ENCODE results near the gene LGALS1.
"Not testable (repeated sequence)": the region's sequence is repeated elsewhere in the genome, so short reads cannot be mapped to it uniquely, and the experiment has no call there.

LGALS1 gene

DNA sequence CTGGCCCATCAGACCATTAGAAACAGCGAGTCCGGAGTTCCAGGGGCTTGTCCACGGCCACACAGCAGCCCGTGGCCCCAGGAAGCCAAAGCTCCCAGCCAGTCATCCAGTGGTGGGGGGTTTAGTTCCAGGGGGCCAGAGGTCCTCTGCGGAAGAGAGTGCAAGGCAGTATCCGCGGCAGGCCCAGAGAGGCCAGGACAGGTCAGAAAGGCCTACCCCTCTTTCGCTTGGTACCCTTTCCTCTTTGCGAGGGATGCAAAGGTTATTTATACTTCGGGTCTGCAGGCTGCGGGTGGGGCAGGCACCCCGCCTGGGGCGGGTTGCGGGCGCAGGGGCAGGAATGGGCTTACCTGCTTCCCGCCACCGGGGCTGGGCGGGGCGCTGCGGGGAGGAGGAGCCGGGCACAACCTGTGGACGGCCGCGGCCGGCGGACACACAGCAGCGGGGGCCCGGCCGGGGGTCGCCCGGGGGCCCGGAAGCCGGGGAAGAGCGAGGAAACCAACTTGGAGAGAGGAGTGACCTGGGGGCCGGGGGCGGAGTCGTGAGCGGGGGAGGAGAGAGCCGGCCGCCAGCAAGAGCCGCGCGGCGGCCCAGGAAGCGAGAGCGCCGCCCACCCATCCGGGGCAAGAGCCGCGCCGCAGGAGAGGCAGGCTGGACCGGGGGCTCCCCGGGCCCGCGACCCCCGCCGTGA is 36.2 kb upstream of the LGALS1 start, which contains the start of gene SH3BP1:
Gene SH3BP1, plus strand, starts transcription at position 600 of the 691 bp plus-strand sequence. CDS start 119 bp downstream, outside the sequence.
- DNase-seq (ENCODE audit: low read depth in 2 of 2) = peak in 1 of 2 donors; percentile 49

DNA sequence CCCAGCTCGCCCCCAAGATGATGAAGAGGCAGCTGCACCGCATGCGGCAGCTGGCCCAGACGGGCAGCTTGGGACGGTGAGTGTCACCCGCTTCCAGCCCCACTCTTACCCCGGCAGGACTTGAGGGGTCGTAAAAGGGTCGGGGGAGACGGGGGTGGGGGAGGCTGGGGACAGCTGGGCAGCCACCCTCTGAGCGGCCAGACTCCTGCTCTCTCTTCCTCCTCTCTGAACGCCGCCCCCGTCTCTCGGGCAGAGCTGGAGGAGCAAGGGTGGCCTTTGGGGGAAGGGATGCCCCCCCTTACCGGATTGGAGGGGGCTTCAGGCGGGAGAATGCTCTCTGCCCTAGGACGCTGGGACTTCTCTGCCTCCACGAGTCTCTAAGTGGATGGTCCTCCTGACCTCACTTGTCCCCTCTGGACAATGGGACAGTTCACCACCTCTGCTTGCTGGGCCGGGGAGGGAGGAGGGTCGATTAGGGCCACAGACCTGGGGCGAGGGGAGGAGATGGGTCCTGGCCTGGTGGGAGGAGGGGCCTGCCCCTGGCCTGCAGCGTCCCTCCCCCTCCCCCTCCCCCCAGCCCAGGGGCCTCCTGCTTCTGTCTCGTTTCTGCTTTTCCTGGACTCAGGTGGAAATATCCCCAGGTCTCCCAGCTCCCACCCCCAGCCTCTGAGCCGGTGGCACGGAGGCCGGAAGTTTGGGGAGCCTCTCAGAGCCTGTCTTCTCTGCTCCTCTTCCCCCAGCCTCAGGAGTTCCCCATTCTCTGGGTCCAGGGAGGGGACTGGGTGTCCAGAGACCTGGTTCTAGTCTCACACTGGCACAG is 35.5 kb upstream of the LGALS1 start:
- no peak for DNase-seq (ENCODE audit: low read depth in 2 of 2)

DNA sequence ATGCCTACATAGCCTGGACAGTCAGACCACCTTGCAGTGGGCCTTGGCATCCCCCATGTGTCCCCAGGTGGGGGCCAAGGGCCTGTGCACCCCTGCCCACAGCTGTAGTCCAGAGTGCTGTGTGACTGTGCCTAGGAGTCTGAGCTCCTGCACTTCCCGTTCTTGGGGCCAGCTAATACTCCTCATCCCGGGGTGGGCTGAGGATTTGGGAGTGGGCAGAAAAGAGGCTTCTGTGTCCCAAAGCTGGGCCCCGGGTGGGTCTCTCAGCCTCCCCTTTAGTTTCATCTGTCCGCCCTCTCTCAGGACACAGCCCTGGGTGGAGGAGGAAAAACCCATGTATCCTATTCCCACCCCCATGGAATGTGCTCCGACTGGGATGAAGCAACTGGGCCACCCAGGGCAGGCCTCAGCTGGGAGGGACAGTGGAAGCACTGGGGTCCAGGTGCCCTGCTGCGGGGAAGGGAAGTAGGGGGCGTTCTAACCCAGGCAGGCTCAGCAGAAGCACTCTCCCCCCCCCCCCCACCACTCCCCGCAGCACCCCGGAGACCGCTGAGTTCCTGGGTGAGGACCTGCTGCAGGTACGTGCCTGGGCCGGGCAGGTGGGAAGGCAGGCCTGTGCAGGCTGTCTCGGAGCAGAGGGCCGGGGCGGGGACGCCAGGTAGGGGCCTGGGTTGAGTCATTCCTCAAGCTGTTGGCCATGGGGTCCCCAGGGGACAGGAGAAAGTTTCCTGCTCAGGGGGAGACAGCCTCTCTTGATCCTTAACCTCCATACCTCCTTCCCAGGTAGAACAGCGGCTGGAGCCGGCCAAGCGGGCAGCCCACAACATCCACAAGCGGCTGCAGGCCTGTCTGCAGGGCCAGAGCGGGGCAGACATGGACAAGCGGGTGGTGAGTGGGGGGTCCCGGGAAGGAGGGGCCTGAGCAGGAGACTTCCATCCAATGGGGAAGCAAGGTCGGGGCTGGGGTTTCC is 34.6 kb upstream of the LGALS1 start:
- DNase-seq (ENCODE audit: low read depth in 2 of 2) = no peak

DNA sequence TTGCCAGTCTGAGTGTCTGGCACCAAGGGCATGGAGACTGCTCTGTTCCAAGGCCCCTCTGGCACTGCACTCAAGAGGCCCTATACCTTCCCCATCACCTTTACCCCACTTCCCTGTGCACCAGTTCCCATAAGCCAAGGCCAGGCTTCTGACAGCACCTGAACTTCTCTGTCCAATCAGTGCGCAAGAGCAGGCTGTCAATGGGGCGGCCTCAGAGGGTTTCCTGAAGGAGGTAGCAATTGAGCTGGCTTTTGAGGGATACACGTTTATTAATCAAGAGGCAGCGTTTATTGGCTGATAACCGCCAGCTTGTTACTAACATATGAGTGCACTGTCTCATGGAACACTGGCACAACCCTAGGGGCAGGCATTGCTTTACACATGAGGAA is 33.9 kb upstream of the LGALS1 start:
- no peak for DNase-seq (ENCODE audit: low read depth in 2 of 2)

DNA sequence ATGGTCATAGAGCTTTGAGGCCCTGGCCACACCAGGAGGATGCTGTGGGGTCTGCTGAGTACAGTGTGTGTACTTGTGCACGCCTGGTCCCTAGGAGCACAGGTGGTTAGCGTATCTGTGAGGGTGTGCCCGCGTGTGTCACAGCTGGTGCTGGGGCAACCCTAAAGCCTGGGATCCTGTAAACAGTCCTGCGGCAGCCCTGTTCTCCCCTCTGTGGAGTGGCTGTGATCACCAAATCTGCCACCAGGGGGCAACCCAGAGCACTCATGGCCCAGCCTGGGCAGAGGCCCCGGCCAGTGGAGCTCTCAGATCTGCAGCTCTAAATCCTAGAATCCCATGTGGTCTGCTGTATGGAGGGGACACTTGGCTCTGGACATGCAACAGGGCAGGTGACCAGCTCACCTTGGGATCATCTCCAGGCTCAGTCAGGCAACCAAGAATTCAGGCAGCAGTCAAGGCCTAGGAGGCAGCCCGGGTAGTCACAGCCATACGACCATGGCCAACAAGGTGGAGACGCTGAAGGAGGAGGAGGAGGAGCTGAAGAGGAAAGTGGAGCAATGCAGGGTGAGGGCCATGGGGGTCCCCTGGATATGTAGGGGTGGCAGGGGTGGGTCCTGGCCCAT is 32.1 kb upstream of the LGALS1 start:
- peak; percentile 83 to 91 for DNase-seq (ENCODE audit: low read depth in 2 of 2)

DNA sequence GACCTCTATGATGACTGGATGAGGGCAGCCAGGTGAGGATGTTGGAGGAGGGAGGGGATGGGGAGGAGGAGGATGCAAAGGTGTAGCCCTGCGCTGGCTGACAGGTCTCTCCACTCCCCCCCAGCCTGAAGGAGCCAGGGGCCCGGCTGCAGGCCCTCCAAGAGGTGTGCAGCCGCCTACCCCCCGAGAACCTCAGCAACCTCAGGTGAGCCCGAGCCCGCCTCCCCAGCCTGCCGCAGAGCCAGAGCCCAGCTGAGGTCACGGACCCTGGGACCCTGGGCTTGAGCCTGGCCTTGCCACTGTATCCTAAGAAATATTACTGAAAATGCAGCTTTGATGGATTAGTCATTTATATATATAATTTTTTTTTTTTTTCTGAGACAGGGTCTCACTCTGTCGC is 28.1 kb upstream of the LGALS1 start:
- no peak for DNase-seq (ENCODE audit: low read depth in 2 of 2)

DNA sequence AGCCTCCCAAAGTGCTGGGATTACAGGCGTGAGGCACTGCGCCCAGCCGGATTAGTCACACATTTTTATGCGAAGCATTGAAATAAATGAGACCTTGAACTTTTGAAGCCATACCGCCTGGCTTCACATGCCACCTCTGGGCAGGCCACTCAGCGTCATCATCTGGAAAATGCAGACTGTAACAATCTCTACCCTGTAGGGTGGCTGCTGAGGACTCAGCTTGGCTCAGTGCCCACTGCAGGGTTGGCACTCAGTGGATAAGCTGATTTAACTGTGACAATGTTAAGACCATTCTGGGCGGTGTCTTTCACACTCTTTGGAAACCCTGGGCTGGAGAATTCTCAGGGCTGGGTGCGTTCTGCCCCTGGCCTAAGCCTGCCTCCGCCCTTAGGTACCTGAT is 27.5 kb upstream of the LGALS1 start:
- no peak for DNase-seq (ENCODE audit: low read depth in 2 of 2)

DNA sequence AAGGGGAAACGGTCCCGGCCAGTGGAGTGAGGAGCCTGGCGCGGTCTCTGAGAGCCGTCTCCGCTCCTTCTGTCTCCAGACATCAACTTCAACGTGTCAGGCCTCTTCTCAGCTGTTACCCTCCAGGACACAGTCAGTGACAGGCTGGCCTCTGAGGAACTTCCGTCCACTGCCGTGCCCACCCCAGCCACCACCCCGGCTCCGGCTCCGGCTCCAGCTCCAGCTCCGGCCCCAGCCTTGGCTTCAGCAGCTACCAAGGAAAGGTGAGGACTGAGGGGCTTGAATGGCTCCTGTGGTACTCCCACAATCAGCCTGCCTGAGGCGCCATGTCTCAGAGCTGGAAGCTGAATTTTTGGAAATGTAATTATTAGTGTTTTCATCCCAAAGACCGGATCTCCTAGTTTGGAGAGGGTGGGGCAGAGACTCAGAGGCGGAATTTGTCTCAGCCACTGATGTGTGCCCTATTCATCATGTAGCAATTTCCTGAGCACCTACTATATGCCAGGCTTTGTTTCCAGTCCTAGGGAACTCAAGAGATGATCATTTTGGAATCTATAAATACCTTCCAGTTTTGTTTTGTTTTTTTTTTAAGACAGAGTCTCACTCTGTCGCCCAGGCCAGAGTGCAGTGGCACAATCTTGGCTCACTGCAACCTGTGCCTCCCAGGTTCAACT is 24.8 kb upstream of the LGALS1 start:
- DNase-seq (ENCODE audit: low read depth in 2 of 2) = no peak

DNA sequence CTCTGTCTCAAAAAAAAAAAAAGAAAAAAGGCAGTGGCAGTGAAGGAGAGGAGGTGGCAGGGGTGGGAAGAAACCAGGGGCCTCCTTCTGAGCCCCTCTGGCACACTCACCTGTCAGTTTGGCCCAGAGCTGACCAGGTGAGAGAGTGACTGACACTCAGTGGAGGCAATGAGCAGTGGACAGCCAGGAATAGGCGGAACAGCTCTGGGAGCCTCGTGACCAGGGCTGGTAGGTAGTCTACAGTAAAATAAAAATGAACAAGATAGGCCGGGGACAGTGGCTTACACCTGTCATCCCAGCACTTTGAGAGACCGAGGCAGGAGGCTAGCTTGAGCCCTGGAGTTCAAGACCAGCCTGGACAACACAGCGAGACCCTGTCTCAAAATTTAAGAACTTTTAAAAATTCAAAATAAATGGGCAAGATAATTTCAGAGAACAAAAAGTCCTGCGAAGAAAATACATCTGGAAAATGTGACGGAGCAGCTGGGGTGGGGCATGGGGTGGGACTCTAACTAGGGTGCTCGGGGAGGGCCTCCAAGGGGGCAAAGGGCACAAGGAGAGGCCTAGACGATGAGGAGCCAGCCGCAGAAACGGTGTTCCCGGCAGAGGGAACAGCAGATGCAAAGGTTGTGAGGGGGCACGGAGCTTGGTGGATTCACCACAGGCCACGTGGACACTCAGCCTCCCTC is 20.7 kb upstream of the LGALS1 start:
- DNase-seq (ENCODE audit: low read depth in 2 of 2) = no peak

DNA sequence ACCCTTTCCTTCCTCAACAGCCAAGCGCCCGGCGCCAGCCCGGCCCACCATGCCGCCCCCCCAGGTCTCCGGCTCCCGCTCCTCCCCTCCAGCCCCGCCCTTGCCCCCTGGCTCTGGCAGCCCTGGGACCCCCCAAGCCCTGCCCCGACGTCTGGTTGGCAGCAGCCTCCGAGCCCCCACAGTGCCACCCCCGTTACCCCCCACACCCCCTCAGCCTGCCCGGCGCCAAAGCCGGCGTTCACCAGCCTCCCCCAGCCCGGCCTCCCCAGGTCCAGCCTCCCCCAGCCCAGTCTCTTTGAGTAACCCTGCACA is 20.2 kb upstream of the LGALS1 start:
- DNase-seq (ENCODE audit: low read depth in 2 of 2) = no peak

DNA sequence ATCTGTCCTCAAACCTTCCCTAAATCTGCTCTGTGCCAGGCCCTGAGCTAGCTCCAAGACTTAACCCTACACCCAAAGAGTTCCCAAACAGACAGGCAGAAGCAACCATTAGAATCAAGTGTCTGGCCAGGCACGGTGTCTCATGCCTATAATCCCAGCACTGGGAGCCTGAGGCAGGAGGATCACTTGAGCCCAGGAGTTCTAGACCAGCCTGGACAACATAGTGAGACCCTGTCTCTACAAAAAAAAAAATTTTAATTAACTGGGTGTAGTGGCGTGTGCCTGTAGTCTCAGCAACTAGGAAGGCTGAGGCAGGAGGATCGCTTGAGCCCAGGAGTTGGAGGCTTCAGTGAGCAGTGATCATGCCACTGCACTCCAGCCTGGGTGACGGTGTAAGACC is 18.9 kb upstream of the LGALS1 start:
- DNase-seq (ENCODE audit: low read depth in 2 of 2) = not testable (repeated sequence)

DNA sequence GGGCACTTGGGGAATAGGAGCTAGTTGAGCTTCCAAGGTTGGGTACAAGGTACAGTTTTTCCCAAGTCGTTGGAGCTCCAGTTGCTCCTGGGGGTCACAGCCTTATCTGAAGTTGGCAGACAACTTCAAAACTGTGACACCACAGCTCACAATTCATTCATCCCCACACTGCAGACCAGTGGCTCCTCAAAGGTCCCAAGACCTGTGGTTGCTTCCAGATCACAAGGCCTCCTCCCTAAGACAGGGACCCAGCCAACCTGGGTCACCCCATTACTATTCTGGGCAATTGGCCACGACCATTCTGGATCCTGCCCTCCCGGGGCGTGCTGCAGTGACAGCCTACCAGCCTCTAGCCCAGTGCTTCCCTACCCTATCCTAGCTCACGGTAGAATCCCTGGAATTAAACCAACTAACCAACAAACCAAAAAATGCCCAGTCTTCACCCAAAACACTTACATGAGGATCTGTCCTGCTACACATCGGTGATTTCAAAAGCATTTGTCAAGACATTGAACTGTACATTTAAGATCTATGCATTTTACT is 17.8 kb upstream of the LGALS1 start:
- no peak for DNase-seq (ENCODE audit: low read depth in 2 of 2)

DNA sequence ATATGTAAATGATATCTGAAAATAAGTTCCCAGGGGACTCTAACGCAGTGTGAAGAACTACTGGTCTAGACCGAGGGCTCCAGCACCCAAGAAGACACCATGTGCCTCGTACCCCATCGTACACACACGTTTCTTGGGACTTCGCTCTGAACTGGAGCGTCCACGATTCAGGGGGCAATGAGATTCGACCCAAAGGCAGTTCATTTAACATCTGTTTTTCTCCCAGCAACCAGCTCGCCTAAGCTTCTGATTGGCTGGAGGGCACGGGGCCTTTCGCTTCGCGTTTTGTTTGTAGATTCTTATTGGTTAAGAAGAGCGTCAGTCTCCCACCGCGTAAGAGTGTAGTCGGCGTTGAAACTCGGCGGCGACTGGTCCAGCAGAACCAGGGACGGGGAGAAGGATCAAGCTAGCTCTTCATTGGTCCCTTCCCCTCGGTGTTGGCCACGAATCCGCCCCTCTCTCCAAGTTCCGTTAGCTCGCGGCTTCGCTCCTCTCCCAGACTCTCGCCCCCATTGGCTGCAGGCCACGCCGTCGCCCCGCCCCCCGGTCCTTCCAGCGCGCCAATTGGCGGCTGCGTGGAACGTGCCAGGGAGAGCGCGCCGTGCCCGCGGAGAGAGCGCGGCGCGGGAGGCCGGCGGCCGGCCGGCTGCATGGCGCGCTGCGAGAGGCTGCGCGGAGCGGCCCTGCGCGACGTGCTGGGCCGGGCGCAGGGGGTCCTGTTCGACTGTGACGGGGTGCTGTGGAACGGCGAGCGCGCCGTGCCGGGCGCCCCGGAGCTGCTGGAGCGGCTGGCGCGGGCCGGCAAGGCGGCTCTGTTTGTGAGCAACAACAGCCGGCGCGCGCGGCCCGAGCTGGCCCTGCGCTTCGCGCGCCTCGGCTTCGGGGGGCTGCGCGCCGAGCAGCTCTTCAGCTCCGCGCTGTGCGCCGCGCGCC is 17.0 kb upstream of the LGALS1 start, which contains the start of gene PDXP:
Gene PDXP, plus strand, starts transcription at position 591 of the 933 bp plus-strand sequence. Its CDS starts 60 bp downstream, at position 651.
- DNase-seq (ENCODE audit: low read depth in 2 of 2) = peak; percentile 98

DNA sequence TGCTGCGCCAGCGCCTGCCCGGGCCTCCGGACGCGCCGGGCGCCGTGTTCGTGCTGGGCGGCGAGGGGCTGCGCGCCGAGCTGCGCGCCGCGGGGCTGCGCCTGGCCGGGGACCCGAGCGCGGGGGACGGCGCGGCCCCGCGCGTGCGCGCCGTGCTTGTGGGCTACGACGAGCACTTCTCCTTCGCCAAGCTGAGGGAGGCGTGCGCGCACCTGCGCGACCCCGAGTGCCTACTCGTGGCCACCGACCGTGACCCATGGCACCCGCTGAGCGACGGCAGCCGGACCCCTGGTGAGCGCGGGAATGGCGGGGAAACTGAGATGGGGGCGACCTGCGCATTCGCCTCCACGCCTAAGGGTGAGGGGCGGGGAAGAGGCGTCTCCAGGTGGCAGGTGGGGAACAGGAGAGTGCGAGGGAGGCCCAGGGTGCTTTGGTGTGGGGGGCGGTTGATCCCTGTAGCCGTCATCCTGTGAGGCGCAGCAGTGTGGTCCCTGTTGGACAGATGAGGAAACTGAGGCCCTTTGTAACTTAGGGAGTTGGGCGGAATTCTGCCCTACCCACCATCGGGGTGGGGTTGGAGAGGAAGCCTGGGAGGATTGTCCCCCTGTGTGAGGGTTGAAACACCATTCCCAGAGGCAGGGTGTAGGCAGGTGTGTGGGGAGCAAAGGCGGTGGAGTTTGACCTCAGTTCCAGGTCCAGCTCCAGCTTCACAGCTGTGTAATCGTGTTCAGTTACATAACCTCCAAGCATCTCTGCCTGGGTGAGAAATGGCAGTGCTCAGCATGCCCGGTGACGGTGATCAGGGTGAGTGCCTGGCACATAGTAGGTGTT is 16.2 kb upstream of the LGALS1 start:
- no peak for DNase-seq (ENCODE audit: low read depth in 2 of 2)

DNA sequence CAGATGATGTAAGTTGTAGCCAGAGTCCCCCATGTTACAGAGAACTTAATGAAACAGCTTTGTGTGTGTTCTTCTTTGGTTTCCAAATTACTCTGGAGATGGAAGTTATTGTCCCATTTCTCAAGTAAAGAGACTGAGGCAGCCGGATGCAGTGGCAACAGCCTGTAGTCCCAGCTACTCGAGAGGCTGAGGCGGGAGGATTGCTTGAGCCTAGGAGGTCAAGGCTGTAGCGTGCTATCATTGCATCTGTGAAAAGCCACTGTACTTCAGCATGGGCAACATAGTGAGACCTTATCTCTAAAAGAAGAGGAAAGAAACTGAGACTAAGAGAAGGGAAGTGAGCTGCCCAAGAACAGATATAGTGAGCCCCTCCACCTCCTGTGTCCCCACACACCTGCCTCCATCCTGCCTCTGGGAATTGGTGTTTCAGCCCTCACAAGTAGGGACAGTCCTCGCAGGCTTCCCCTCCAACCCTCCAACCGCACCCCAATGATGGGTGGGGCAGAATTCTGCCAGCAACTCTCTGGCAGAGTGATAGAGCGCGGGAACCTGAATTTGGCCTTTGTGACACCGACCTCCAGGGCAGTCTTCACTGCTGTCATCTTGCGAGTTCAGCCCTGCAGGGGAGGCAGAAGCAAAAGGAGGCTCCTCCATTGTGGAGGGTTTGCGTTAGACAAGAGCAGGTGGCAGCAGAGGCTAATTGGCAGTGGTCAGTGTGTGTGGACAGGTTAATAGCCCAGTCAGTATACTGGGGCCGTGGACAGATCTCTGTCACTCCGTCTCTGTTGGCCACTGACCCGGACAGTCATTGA is 15.3 kb upstream of the LGALS1 start:
- DNase-seq (ENCODE audit: low read depth in 2 of 2) = no peak

DNA sequence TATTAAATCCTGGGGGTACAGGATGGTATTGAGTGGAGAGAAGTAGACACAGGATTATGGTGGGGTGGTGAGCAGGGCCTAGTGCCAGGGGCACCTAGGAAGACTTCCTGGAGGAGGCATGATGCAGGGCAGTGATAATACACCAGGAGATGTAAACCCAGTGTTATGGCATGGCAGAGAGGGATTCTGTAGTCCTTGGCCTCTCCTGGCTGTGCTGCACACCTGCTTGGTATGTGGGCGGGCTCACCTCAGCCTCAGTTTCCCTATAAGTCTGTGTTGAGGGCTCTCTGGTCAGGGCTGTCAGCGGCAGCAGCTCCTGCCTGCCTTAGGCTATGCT is 14.8 kb upstream of the LGALS1 start:
- no peak for DNase-seq (ENCODE audit: low read depth in 2 of 2)

DNA sequence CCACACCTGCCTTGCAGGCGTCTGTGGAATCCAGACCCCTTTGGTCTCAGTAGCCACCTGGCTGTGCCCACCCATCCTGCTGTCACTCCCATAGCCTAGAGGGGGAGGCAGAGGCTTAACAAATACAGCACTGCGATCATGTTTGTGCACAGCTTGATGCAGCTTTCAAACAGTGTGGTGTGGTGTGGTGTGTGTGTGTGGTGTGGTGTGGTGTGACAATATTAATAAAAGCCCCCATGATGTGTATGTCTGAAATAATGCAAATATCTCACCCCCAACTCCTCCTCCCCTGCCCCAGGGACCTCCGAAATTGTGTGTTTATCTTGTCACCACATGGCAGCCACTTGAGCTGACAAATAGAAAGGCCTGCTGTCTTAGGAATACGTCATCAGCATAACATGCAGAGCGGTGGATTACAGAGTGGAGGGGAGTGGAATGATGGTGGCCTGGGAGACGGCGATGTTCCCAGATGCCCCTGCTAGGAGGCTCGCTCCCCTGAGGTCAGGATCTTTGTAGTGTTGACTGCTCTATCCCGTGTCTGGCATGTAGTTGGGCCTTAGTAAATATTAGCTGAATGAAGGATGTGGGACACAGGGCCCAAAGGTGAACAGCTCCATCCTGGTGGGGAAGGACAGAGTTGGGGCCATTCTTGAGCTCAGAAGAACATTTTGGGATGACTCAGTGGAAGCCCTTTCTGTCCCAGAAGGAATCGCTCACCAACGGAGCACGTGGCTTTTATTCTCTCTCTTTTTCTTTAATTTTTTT is 14.1 kb upstream of the LGALS1 start:
- DNase-seq (ENCODE audit: low read depth in 2 of 2) = no peak

Measured in activated CD4-positive, alpha-beta T cell treated with anti-CD3 and anti-CD28 coated beads for 24 hours (primary cell).